Activated CD4-positive, alpha-beta T cell treated with anti-CD3 and anti-CD28 coated beads, Interleukin-10, Interleukin-2, amounts not matched to agents 100 ng/mL and 50 ng/mL, durations not matched to agents 16 hours and 8 hours (primary cell): ENCODE results near the gene COPRS.

Experiments
- DNase-seq: peaks from one replicate; pipeline ENCODE4 v3.0.0-alpha.2; 2020

The COPRS gene

GRCh38 chr17:31858642-31859486 lies at the start of gene COPRS:
TSS of gene COPRS (minus strand) at chr17:31859244. CDS start at chr17:31859199, 45 bp downstream.
- peak; percentile 89 for DNase-seq

GRCh38 chr17:31908386-31908785 lies 49.3 kb upstream of the COPRS start:
- no peak for DNase-seq

- no peak for DNase-seq
Measured at GRCh38 chr17:31907342-31907962, 48.4 kb upstream of the COPRS start.

- DNase-seq: no peak
Measured at GRCh38 chr17:31903401-31903800, 44.4 kb upstream of the COPRS start.

- DNase-seq: peak; percentile 58
Measured at GRCh38 chr17:31902693-31903092, 43.6 kb upstream of the COPRS start.

GRCh38 chr17:31900877-31901276 lies 41.8 kb upstream of the COPRS start:
- no peak for DNase-seq

- DNase-seq: no peak
Measured at GRCh38 chr17:31888124-31888523, 29.1 kb upstream of the COPRS start.

- DNase-seq: no peak
Measured at GRCh38 chr17:31882571-31882970, 23.5 kb upstream of the COPRS start.

- DNase-seq: no peak
Measured at GRCh38 chr17:31880311-31880710, 21.3 kb upstream of the COPRS start.

GRCh38 chr17:31878703-31879073 lies 19.6 kb upstream of the COPRS start:
- no peak for DNase-seq

GRCh38 chr17:31877911-31878702 lies 19.1 kb upstream of the COPRS start:
- peak; percentile 42 for DNase-seq

- no peak for DNase-seq
Measured at GRCh38 chr17:31877341-31877740, 18.3 kb upstream of the COPRS start.

GRCh38 chr17:31875081-31875480 lies 16.0 kb upstream of the COPRS start:
- no peak for DNase-seq

- DNase-seq: no peak
Measured at GRCh38 chr17:31869797-31870568, 10.9 kb upstream of the COPRS start.

- no peak for DNase-seq
Measured at GRCh38 chr17:31869031-31869430, 10.0 kb upstream of the COPRS start.

- no peak for DNase-seq
Measured at GRCh38 chr17:31859487-31860008, 504 bp upstream of the COPRS start.

GRCh38 chr17:31857920-31858641 lies 963 bp downstream of the COPRS start:
- DNase-seq: no peak

- no peak for DNase-seq
Measured at GRCh38 chr17:31856750-31857149, 2.3 kb downstream of the COPRS start.

- DNase-seq: no peak
Measured at GRCh38 chr17:31854672-31855071, 4.4 kb downstream of the COPRS start.

- no peak for DNase-seq
Measured at GRCh38 chr17:31853911-31854470, 5.1 kb downstream of the COPRS start.

- no peak for DNase-seq
Measured at GRCh38 chr17:31845291-31845690, 13.8 kb downstream of the COPRS start.
